BE2C (cell line): ENCODE data around the gene TEX22.

Experiments
- DNase-seq: peaks from one replicate; pipeline ENCODE4 v3.0.0-alpha.2; 2020
- H3K27me3 ChIP-seq: fragments of 250-450 bp; sonication (Bioruptor Pico); 2 replicates; pipeline ENCODE4 v1.5.1; 2020; ENCODE audit warnings: mild to moderate bottlenecking
- H3K36me3 ChIP-seq: fragments of 250-450 bp; sonication (Bioruptor Pico); 2 replicates; pipeline ENCODE4 v1.5.1; 2020; ENCODE audit warnings: mild to moderate bottlenecking
- H3K4me1 ChIP-seq: fragments of 250-450 bp; sonication (Bioruptor Pico); 2 replicates; pipeline ENCODE4 v1.5.1; 2020
- H3K4me3 ChIP-seq: 2 replicates; pipeline ENCODE4 v1.5.1; 2011; ENCODE audit warnings: low read depth, low read length
- H3K9me3 ChIP-seq: fragments of 250-450 bp; sonication (Bioruptor Pico); 2 replicates; pipeline ENCODE4 v1.5.1; 2020
- CTCF ChIP-seq: IDR thresholded peaks from 2 replicates; pipeline ENCODE4 v1.5.1; 2012; ENCODE audit warnings: mild to moderate bottlenecking, low read depth, low read length

The TEX22 gene

GRCh38 chr14:105385322-105385637, 13.1 kb upstream of the TEX22 start:
- H3K27me3 ChIP-seq: no peaks in the 10 kb centered on the region
- H3K36me3 ChIP-seq: no peaks in the 10 kb centered on the region
- no peaks in the 10 kb centered on the region for H3K9me3 ChIP-seq
- TF ChIP-seq CTCF: no peak
- no peaks in the 10 kb centered on the region for H3K4me1 ChIP-seq
- DNase-seq: no peak
- no peak overlapping the region for H3K4me3 ChIP-seq

- Histone ChIP-seq H3K9me3 (no peaks in the 10 kb centered on the region), H3K36me3 (no peaks in the 10 kb centered on the region), H3K27me3 (no peaks in the 10 kb centered on the region), H3K4me3 (no peak overlapping the region), H3K4me1 (no peaks in the 10 kb centered on the region)
- TF ChIP-seq CTCF: no peak
- peak; percentile 5 for DNase-seq
Observed at GRCh38 chr14:105385698-105386365, 12.5 kb upstream of the TEX22 start.

- H3K4me3 ChIP-seq: no peak overlapping the region
- H3K9me3 ChIP-seq: no peaks in the 10 kb centered on the region
- peak; percentile 11 for DNase-seq
- TF ChIP-seq CTCF: no peak
- H3K4me1 ChIP-seq: no peaks in the 10 kb centered on the region
- H3K27me3 ChIP-seq: no peaks in the 10 kb centered on the region
- H3K36me3 ChIP-seq: no peaks in the 10 kb centered on the region
Observed at GRCh38 chr14:105386581-105387529, 11.5 kb upstream of the TEX22 start.

- Histone ChIP-seq H3K36me3 (no peaks in the 10 kb centered on the region), H3K27me3 (no peaks in the 10 kb centered on the region), H3K4me3 (no peak overlapping the region), H3K9me3 (no peaks in the 10 kb centered on the region), H3K4me1 (no peaks in the 10 kb centered on the region)
- no peak for DNase-seq
- no peak for TF ChIP-seq CTCF
Observed at GRCh38 chr14:105387530-105387922, 10.8 kb upstream of the TEX22 start.

GRCh38 chr14:105388110-105388951, 10.0 kb upstream of the TEX22 start:
- H3K27me3 ChIP-seq: no peaks in the 10 kb centered on the region
- no peaks in the 10 kb centered on the region for H3K36me3 ChIP-seq
- no peak for TF ChIP-seq CTCF
- DNase-seq: no peak
- no peak overlapping the region for H3K4me3 ChIP-seq
- no peaks in the 10 kb centered on the region for H3K9me3 ChIP-seq
- no peaks in the 10 kb centered on the region for H3K4me1 ChIP-seq
